ENCODE results near the gene PKHD1. TPM values are rescaled to one million over a fixed set of nuclear protein-coding genes. Genes with fewer than 3 reads are reported as not detected.

The PKHD1 gene
- total and polyA plus RNA-seq, 4 experiments from 2014 or later = not detected

DNA sequence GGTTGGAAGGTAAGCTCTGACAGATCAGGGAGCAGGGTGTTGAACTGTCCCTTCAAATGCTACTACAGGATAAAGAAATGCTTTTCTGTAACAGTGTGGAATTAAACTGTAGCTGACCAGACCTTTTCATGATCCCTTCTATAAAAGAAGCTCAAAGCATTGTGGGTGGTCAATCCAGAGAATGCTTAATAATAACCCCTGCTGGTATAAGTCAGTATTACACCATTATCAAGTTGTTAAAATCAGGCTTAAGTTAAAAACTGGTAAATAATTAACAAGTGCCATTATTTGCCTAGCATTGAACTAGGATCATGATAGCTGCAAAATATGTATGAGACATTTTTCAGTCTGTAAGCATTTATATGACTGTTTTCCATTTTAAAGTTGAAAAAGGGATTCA lies 468.9 kb downstream of the PKHD1 start:
- Histone ChIP-seq H3K27me3 (ENCODE audit: insufficient read depth, low read length) (no peaks in the 10 kb centered on the region), H3K36me3 (ENCODE audit: insufficient read depth, low read length) (no peaks in the 10 kb centered on the region), H3K4me1 (ENCODE audit: insufficient read depth, low read length) (no peaks in the 10 kb centered on the region), H3K4me3 (ENCODE audit: low read length in 2 of 2) (no peak overlapping the region), H3K9me3 (ENCODE audit: control insufficient read depth in 1 of 2, low read length in 2 of 2) (no peaks in the 10 kb centered on the region), H3K27ac (ENCODE audit: low read depth, low read length) (no peak overlapping the region)
- DNase-seq = no peak
- no peaks in the 10 kb centered on the region for H3K36me3 Mint-ChIP-seq
- CTCF ChIA-PET (ENCODE audit: partially characterized antibody) = interaction anchor here (0.9 to 1.0 kb wide), 2 partner anchors 11 to 13 kb away, joined by 3 to 4 read pairs; no protein-coding TSS in a partner anchor
- H3K9me3 Mint-ChIP-seq = peaks cover 0 to 6% (median 0%) of the 10 kb centered on the region in 8 donors
- no peak overlapping the region for H3K27ac Mint-ChIP-seq
- H3K27me3 Mint-ChIP-seq = peaks cover 0 to 1% of the 10 kb centered on the region in 2 donors
- intact Hi-C loops (cut with micrococcal nuclease) = no loop called here
- no peak overlapping the region for H3K4me3 Mint-ChIP-seq
- no peaks in the 10 kb centered on the region for H3K4me1 Mint-ChIP-seq
- POLR2A ChIA-PET (ENCODE audit: partially characterized antibody) = no interaction called here

DNA sequence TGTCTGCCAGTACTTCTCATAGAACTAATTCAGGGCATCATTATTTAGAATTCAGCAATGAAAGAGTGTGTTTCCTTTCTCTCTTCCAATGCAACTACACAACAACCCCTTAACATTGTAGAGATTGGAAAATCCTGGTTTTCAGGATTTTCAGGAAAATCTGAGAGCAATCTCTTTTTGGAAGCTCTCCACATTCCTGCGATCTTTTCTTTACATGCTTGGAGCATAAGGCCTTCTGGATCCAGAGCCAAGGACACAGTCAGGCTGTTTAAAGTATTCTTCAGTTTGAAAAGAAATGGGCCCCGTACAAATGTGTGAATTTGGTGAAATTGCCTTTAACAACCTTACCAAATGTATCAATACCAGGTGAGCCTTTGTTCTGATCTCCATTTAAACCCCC lies 469.7 kb downstream of the PKHD1 start:
- Histone ChIP-seq H3K27me3 (ENCODE audit: insufficient read depth, low read length) (no peaks in the 10 kb centered on the region), H3K27ac (ENCODE audit: low read depth, low read length) (no peak overlapping the region), H3K36me3 (ENCODE audit: insufficient read depth, low read length) (no peaks in the 10 kb centered on the region), H3K9me3 (ENCODE audit: control insufficient read depth in 1 of 2, low read length in 2 of 2) (no peaks in the 10 kb centered on the region), H3K4me3 (ENCODE audit: low read length in 2 of 2) (no peak overlapping the region), H3K4me1 (ENCODE audit: insufficient read depth, low read length) (no peaks in the 10 kb centered on the region)
- CTCF ChIA-PET (ENCODE audit: partially characterized antibody) = interaction anchor here (1.0 kb wide), 1 partner anchor 10 kb away, joined by 3 read pairs; no protein-coding TSS in a partner anchor
- no peak overlapping the region for H3K4me3 Mint-ChIP-seq
- H3K27ac Mint-ChIP-seq = no peak overlapping the region
- H3K4me1 Mint-ChIP-seq = no peaks in the 10 kb centered on the region
- peaks cover 0 to 6% (median 1%) of the 10 kb centered on the region in 8 donors for H3K9me3 Mint-ChIP-seq
- H3K36me3 Mint-ChIP-seq = no peaks in the 10 kb centered on the region
- intact Hi-C loops (cut with micrococcal nuclease) = no loop called here
- peaks cover 0 to 1% of the 10 kb centered on the region in 2 donors for H3K27me3 Mint-ChIP-seq
- no peak for DNase-seq
- POLR2A ChIA-PET (ENCODE audit: partially characterized antibody) = no interaction called here

- no peaks in the 10 kb centered on the region for H3K27me3 ChIP-seq (ENCODE audit: insufficient read depth, low read length)
- ChIA-PET CTCF (ENCODE audit: partially characterized antibody) (no interaction called here), POLR2A (ENCODE audit: partially characterized antibody) (interaction anchor here (0.6 kb wide), 1 partner anchor 337 kb away, joined by 3 read pairs; no protein-coding TSS in a partner anchor)
- no peaks in the 10 kb centered on the region for H3K9me3 ChIP-seq (ENCODE audit: control insufficient read depth in 1 of 2, low read length in 2 of 2)
- no peaks in the 10 kb centered on the region for H3K36me3 Mint-ChIP-seq
- intact Hi-C loops (cut with micrococcal nuclease) = no loop called here
- no peak overlapping the region for H3K27ac ChIP-seq (ENCODE audit: low read depth, low read length)
- H3K4me1 ChIP-seq (ENCODE audit: insufficient read depth, low read length) = no peaks in the 10 kb centered on the region
- no peaks in the 10 kb centered on the region for H3K4me1 Mint-ChIP-seq
- no peak overlapping the region for H3K4me3 ChIP-seq (ENCODE audit: low read length in 2 of 2)
- peaks cover 0 to 5% (median 2%) of the 10 kb centered on the region in 8 donors for H3K9me3 Mint-ChIP-seq
- no peak for DNase-seq
- H3K4me3 Mint-ChIP-seq = no peak overlapping the region
- H3K27ac Mint-ChIP-seq = no peak overlapping the region
- H3K27me3 Mint-ChIP-seq = peaks cover 0 to 1% of the 10 kb centered on the region in 2 donors
- no peaks in the 10 kb centered on the region for H3K36me3 ChIP-seq (ENCODE audit: insufficient read depth, low read length)
Observed at GRCh38 chr6:51616243-51616642, 471.2 kb downstream of the PKHD1 start.

GRCh38 chr6:51614725-51615124 lies 472.7 kb downstream of the PKHD1 start:
- intact Hi-C loops (cut with micrococcal nuclease) = no loop called here
- CTCF ChIA-PET (ENCODE audit: partially characterized antibody) = no interaction called here
- H3K27me3 Mint-ChIP-seq = no peaks in the 10 kb centered on the region
- Histone ChIP-seq H3K27me3 (ENCODE audit: insufficient read depth, low read length) (no peaks in the 10 kb centered on the region), H3K4me1 (ENCODE audit: insufficient read depth, low read length) (no peaks in the 10 kb centered on the region), H3K36me3 (ENCODE audit: insufficient read depth, low read length) (no peaks in the 10 kb centered on the region), H3K27ac (ENCODE audit: low read depth, low read length) (no peak overlapping the region), H3K9me3 (ENCODE audit: control insufficient read depth in 1 of 2, low read length in 2 of 2) (no peaks in the 10 kb centered on the region), H3K4me3 (ENCODE audit: low read length in 2 of 2) (no peak overlapping the region)
- no peak overlapping the region for H3K4me3 Mint-ChIP-seq
- POLR2A ChIA-PET (ENCODE audit: partially characterized antibody) = no interaction called here
- H3K4me1 Mint-ChIP-seq = no peaks in the 10 kb centered on the region
- H3K9me3 Mint-ChIP-seq = peaks cover 0 to 5% (median 2%) of the 10 kb centered on the region in 8 donors
- no peaks in the 10 kb centered on the region for H3K36me3 Mint-ChIP-seq
- no peak for DNase-seq
- no peak overlapping the region for H3K27ac Mint-ChIP-seq

DNA sequence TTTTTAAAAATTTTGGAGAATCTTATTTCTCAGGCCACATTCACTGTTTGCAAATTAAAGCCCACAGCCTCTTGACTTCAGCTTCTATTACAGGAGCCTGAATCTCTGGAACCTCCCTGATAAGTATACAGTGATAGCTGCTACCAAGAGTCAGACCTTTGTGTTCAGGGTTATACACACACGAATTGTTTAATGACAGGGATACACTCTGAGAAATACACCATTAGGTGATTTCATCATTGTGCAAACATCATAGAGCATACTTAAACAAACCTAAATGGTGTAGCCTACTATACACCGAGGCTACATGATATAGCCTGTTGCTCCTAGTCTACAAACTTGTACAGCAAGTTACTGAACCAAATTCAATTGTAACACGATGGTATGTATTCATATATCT lies 473.9 kb downstream of the PKHD1 start:
- intact Hi-C loops (cut with micrococcal nuclease) = no loop called here
- CTCF ChIA-PET (ENCODE audit: partially characterized antibody) = no interaction called here
- Mint-ChIP-seq H3K36me3 (no peaks in the 10 kb centered on the region), H3K27ac (no peak overlapping the region), H3K4me3 (no peak overlapping the region), H3K27me3 (no peaks in the 10 kb centered on the region), H3K4me1 (no peaks in the 10 kb centered on the region), H3K9me3 (peaks cover 0 to 7% (median 2%) of the 10 kb centered on the region in 8 donors)
- H3K27ac ChIP-seq (ENCODE audit: low read depth, low read length) = no peak overlapping the region
- no peaks in the 10 kb centered on the region for H3K27me3 ChIP-seq (ENCODE audit: insufficient read depth, low read length)
- no peaks in the 10 kb centered on the region for H3K4me1 ChIP-seq (ENCODE audit: insufficient read depth, low read length)
- DNase-seq = no peak
- H3K9me3 ChIP-seq (ENCODE audit: control insufficient read depth in 1 of 2, low read length in 2 of 2) = no peaks in the 10 kb centered on the region
- H3K4me3 ChIP-seq (ENCODE audit: low read length in 2 of 2) = no peak overlapping the region
- no peaks in the 10 kb centered on the region for H3K36me3 ChIP-seq (ENCODE audit: insufficient read depth, low read length)
- POLR2A ChIA-PET (ENCODE audit: partially characterized antibody) = interaction anchor here (0.7 kb wide), 1 partner anchor 15 kb away, joined by 3 read pairs; no protein-coding TSS in a partner anchor

DNA sequence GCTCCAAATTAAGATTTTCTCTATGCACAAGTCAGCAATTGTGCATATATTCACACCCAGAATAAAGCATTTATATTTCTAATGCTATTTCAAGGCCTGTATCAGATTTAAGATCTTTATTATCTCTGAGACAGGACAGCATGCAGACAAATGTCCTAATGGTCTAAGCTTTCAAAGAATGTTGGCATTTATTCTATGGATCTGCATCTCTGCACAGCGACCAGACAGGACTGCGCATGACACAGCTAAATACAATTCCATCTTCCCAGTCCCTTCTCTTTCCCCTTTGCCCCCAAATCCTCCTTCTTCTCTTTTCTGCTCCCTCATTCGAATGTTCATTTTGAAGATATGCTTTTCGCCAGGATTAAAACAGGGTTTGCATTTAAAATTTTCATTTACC lies 478.5 kb downstream of the PKHD1 start:
- ChIA-PET POLR2A (ENCODE audit: partially characterized antibody) (no interaction called here), CTCF (ENCODE audit: partially characterized antibody) (no interaction called here)
- Mint-ChIP-seq H3K27me3 (no peaks in the 10 kb centered on the region), H3K27ac (no peak overlapping the region), H3K4me3 (no peak overlapping the region), H3K9me3 (peaks cover 0 to 13% (median 3%) of the 10 kb centered on the region in 8 donors), H3K36me3 (no peaks in the 10 kb centered on the region), H3K4me1 (no peaks in the 10 kb centered on the region)
- no peak for DNase-seq
- H3K27me3 ChIP-seq (ENCODE audit: insufficient read depth, low read length) = no peaks in the 10 kb centered on the region
- no peaks in the 10 kb centered on the region for H3K4me1 ChIP-seq (ENCODE audit: insufficient read depth, low read length)
- H3K9me3 ChIP-seq (ENCODE audit: control insufficient read depth in 1 of 2, low read length in 2 of 2) = no peaks in the 10 kb centered on the region
- no peak overlapping the region for H3K4me3 ChIP-seq (ENCODE audit: low read length in 2 of 2)
- intact Hi-C loops (cut with micrococcal nuclease) = no loop called here
- H3K36me3 ChIP-seq (ENCODE audit: insufficient read depth, low read length) = no peaks in the 10 kb centered on the region
- H3K27ac ChIP-seq (ENCODE audit: low read depth, low read length) = no peak overlapping the region

- no peaks in the 10 kb centered on the region for H3K27me3 ChIP-seq (ENCODE audit: insufficient read depth, low read length)
- no peak overlapping the region for H3K27ac ChIP-seq (ENCODE audit: low read depth, low read length)
- H3K36me3 ChIP-seq (ENCODE audit: insufficient read depth, low read length) = no peaks in the 10 kb centered on the region
- Mint-ChIP-seq H3K36me3 (no peaks in the 10 kb centered on the region), H3K4me3 (no peak overlapping the region), H3K4me1 (no peaks in the 10 kb centered on the region), H3K27me3 (no peaks in the 10 kb centered on the region), H3K9me3 (peaks cover 0 to 13% (median 3%) of the 10 kb centered on the region in 8 donors), H3K27ac (no peak overlapping the region)
- H3K4me1 ChIP-seq (ENCODE audit: insufficient read depth, low read length) = no peaks in the 10 kb centered on the region
- POLR2A ChIA-PET (ENCODE audit: partially characterized antibody) = no interaction called here
- CTCF ChIA-PET (ENCODE audit: partially characterized antibody) = interaction anchor here (1.2 kb wide), 1 partner anchor 10 kb away, joined by 3 read pairs; no protein-coding TSS in a partner anchor
- no peak for DNase-seq
- intact Hi-C loops (cut with micrococcal nuclease) = no loop called here
- H3K9me3 ChIP-seq (ENCODE audit: control insufficient read depth in 1 of 2, low read length in 2 of 2) = no peaks in the 10 kb centered on the region
- no peak overlapping the region for H3K4me3 ChIP-seq (ENCODE audit: low read length in 2 of 2)
Observed at GRCh38 chr6:51608383-51608782, 479.0 kb downstream of the PKHD1 start.

DNA sequence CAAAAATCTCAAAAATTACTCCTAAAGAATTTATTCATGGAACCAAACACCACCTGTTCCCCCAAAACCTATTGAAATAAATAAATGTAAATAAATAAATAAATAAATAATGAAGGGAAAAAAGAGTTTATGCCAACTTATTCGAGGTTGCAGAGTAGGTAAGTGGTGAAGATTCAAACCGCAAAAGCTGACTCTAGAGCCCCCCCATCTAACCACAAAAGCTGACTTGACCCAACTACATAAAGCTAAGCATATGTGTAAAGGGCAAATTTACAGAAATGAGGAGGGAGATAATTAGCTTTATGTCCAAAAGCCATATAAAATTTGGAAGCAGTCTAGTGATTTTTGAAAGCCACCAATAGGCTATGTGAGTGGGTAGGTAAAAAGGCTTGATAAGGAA lies 486.9 kb downstream of the PKHD1 start:
- Mint-ChIP-seq H3K36me3 (no peaks in the 10 kb centered on the region), H3K27ac (no peak overlapping the region), H3K27me3 (no peaks in the 10 kb centered on the region), H3K9me3 (peaks cover 3 to 17% (median 10%) of the 10 kb centered on the region in 8 donors), H3K4me1 (no peaks in the 10 kb centered on the region), H3K4me3 (no peak overlapping the region)
- Histone ChIP-seq H3K27ac (ENCODE audit: low read depth, low read length) (no peak overlapping the region), H3K27me3 (ENCODE audit: insufficient read depth, low read length) (no peaks in the 10 kb centered on the region), H3K4me3 (ENCODE audit: low read length in 2 of 2) (no peak overlapping the region), H3K4me1 (ENCODE audit: insufficient read depth, low read length) (no peaks in the 10 kb centered on the region), H3K36me3 (ENCODE audit: insufficient read depth, low read length) (no peaks in the 10 kb centered on the region), H3K9me3 (ENCODE audit: control insufficient read depth in 1 of 2, low read length in 2 of 2) (no peaks in the 10 kb centered on the region)
- intact Hi-C loops (cut with micrococcal nuclease) = no loop called here
- no peak for DNase-seq
- POLR2A ChIA-PET (ENCODE audit: partially characterized antibody) = no interaction called here
- CTCF ChIA-PET (ENCODE audit: partially characterized antibody) = no interaction called here
